Spleen (tissue), 7 donors: ENCODE measurements around the gene PROX1.

Experiments used
- POLR2A ChIP-seq, 3 donors: fragments of 450-650 bp; IDR thresholded peaks; one replicate each; pipeline ENCODE4 v1.5.1; 2017; ENCODE audit warnings: antibody characterized with exemption in 3 of 3, mild to moderate bottlenecking in 1 of 3
- TF ChIP-seq, protein P1 (sequence below), 11 experiments: fragments of 200-600 bp in 7 of 11; fragments of 450-650 bp in 4 of 11; sonication (generic) in 4 of 11; IDR thresholded peaks in 8 of 11; conservative IDR thresholded peaks in 3 of 11; 1 replicate in 7 of 11; 2 replicates in 4 of 11; pipeline versions ENCODE4 v1.4.0 to v1.8.0; 2016 to 2021; ENCODE audit warnings: antibody characterized with exemption in 11 of 11, inconsistent platforms in 4 of 11, mild to moderate bottlenecking in 1 of 11
- donor health status: DM: no; HTN: no; CAD: no; lungs with moderate emphysema.
- donor health status: DM: no; HTN: no; CAD: no.
- donor health status: DM: no; HTN: no; CAD: no.

DNA sequence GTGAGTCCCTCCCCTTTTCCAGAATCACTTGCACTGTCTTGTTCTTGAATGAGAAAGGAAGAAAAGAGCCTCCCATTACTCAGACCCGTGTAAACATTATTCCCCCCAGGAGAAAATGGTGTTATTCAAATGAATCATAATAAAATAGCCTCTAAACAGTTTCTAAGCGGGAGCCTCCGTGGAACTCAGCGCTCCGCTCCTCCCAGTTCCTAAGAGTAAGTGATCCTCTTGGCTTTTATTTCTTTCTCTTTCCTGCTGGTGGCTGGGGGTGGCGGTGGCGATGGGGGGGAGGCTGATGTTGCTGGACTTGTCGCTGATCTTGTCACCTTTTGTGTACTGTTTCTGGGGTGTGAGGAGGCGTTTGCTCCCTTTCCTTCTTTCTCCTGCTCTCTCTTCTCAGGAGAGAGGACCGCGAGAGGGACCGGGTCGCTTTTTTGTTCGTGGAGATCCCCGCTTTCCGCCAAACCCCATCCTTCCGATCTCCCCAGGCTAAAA lies 781 bp downstream of the PROX1 start:
- no peak for TF ChIP-seq POLR2A (IDR thresholded peaks at IDR 0.05)
- TF ChIP-seq, protein P1, sequence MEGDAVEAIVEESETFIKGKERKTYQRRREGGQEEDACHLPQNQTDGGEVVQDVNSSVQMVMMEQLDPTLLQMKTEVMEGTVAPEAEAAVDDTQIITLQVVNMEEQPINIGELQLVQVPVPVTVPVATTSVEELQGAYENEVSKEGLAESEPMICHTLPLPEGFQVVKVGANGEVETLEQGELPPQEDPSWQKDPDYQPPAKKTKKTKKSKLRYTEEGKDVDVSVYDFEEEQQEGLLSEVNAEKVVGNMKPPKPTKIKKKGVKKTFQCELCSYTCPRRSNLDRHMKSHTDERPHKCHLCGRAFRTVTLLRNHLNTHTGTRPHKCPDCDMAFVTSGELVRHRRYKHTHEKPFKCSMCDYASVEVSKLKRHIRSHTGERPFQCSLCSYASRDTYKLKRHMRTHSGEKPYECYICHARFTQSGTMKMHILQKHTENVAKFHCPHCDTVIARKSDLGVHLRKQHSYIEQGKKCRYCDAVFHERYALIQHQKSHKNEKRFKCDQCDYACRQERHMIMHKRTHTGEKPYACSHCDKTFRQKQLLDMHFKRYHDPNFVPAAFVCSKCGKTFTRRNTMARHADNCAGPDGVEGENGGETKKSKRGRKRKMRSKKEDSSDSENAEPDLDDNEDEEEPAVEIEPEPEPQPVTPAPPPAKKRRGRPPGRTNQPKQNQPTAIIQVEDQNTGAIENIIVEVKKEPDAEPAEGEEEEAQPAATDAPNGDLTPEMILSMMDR (IDR thresholded peaks at IDR 0.05 in 8 of 11, conservative IDR thresholded peaks at IDR 0.05 in 3 of 11), result no peak
